Epidermal melanocyte (primary cell): ENCODE measurements around the gene CCT5.
A peak's percentile ranks its signal among the peaks of the same experiment; 100 is the strongest.
"Not testable (repeated sequence)": the region's sequence is repeated elsewhere in the genome, so short reads cannot be mapped to it uniquely, and the experiment has no call there.

Experiments used
- DNase-seq: peaks from one replicate; pipeline ENCODE4 v3.0.0; 2011; ENCODE audit warnings: low spot score; ENCODE audit not compliant: insufficient read length

Gene CCT5

GRCh38 chr5:10301266-10301665 is 51.2 kb downstream of the CCT5 start:
- DNase-seq = no peak

GRCh38 chr5:10301842-10302610 is 51.9 kb downstream of the CCT5 start:
- no peak for DNase-seq

- DNase-seq = no peak
Measured at GRCh38 chr5:10303201-10303600, 53.1 kb downstream of the CCT5 start.

GRCh38 chr5:10303699-10304170 is 53.7 kb downstream of the CCT5 start:
- no peak for DNase-seq

GRCh38 chr5:10304932-10305331 is 54.9 kb downstream of the CCT5 start:
- DNase-seq = no peak

- no peak for DNase-seq
Measured at GRCh38 chr5:10306114-10306513, 56.0 kb downstream of the CCT5 start.

GRCh38 chr5:10306806-10307205 is 56.7 kb downstream of the CCT5 start:
- no peak for DNase-seq

- DNase-seq = peak; percentile 37
Measured at GRCh38 chr5:10307206-10308148, 57.4 kb downstream of the CCT5 start, which contains the start of gene CMBL. TSS of gene CMBL (minus strand) at chr5:10307902. CDS start at chr5:10290762, 17,140 bp downstream.

GRCh38 chr5:10308844-10309243 is 58.8 kb downstream of the CCT5 start:
- no peak for DNase-seq

- no peak for DNase-seq
Measured at GRCh38 chr5:10310066-10310779, 60.1 kb downstream of the CCT5 start.

- DNase-seq = not testable (repeated sequence)
Measured at GRCh38 chr5:10310835-10311570, 60.9 kb downstream of the CCT5 start.

- DNase-seq = no peak
Measured at GRCh38 chr5:10311595-10312425, 61.7 kb downstream of the CCT5 start.

GRCh38 chr5:10315201-10315600 is 65.1 kb downstream of the CCT5 start:
- DNase-seq = no peak
